Esophagus squamous epithelium (tissue), 5 donors: ENCODE results near the gene RRM2. TPM values are rescaled to one million over a fixed set of nuclear protein-coding genes. Genes with fewer than 3 reads are reported as not detected.

Experiments
- DNase-seq: peaks from one replicate; lab custom pipeline; 2025; lab: John Stamatoyannopoulos, UW
- H3K27ac ChIP-seq, 4 donors: fragments of 200-600 bp; sonication (generic); one replicate each; pipeline ENCODE4 v1.5.1; 2016 to 2019; ENCODE audit warnings: mild to moderate bottlenecking in 1 of 4
- H3K27me3 ChIP-seq, 4 donors: fragments of 200-600 bp; sonication (generic); 1 replicate in 3 of 4; 2 replicates in 1 of 4; pipeline versions ENCODE4 v1.5.1 to v1.6.0; 2017 to 2021; ENCODE audit warnings: antibody characterized with exemption in 1 of 4
- H3K36me3 ChIP-seq, 3 donors: fragments of 200-600 bp; sonication (generic); one replicate each; pipeline ENCODE4 v1.5.1; 2016 to 2019
- H3K4me1 ChIP-seq, 3 donors: fragments of 200-600 bp; sonication (generic); one replicate each; pipeline ENCODE4 v1.5.1; 2017 to 2019
- H3K4me3 ChIP-seq, 4 donors: fragments of 200-600 bp; sonication (generic); 1 replicate in 3 of 4; 2 replicates in 1 of 4; pipeline ENCODE4 v1.5.1; 2016 to 2019; ENCODE audit warnings: mild to moderate bottlenecking in 2 of 4, moderate library complexity in 1 of 4
- H3K9me3 ChIP-seq, 3 donors: fragments of 200-600 bp; sonication (generic); one replicate each; pipeline ENCODE4 v1.5.1; 2016 to 2019
- CTCF ChIP-seq, 6 experiments: fragments of 450-650 bp in 4 of 6; fragments of 200-600 bp in 2 of 6; sonication (generic) in 2 of 6; IDR thresholded peaks; one replicate each; pipeline ENCODE4 v1.5.1; 2016 to 2019; ENCODE audit warnings: antibody characterized with exemption in 6 of 6, mild to moderate bottlenecking in 4 of 6, moderate library complexity in 4 of 6
- POLR2A ChIP-seq, 4 donors: fragments of 450-650 bp; IDR thresholded peaks; one replicate each; pipeline ENCODE4 v1.6.1; 2017; ENCODE audit warnings: antibody characterized with exemption in 4 of 4, mild to moderate bottlenecking in 4 of 4, moderate library complexity in 3 of 4
- WGBS, 2 donors: methylation state at CpG; one replicate each; pipeline ENCODE4 v1.1.5; 2018; 5-methylcytosine and 5-hydroxymethylcytosine counted together
- intact Hi-C: fragments of 100-400 bp; cut with DNase I; formaldehyde crosslinking; loops from one replicate; pipeline ENCODE4 v1.15.0; 2022
- total RNA-seq, 4 donors: library from RNA; depleted of rRNA; stranded (reverse); fragments of >200 nt; gene quantifications; one replicate each; pipeline ENCODE4 v1.1.0, GENCODE V29; 2016
- donor health status: DM: yes; HTN: yes; CAD: no.

The RRM2 gene
- total RNA-seq, 4 donors from 2014 or later, result 16.2 to 65.1 (median 41.7) TPM

GRCh38 chr2:10163498-10164486 lies 41.3 kb downstream of the RRM2 start:
- Histone ChIP-seq H3K36me3 (no peaks in the 10 kb centered on the region), H3K4me1 (peaks cover 0 to 16% (median 0%) of the 10 kb centered on the region in 3 donors), H3K4me3 (no peak overlapping the region), H3K27ac (no peak overlapping the region), H3K27me3 (no peaks in the 10 kb centered on the region), H3K9me3 (no peaks in the 10 kb centered on the region)
- DNase-seq, result no peak
- intact Hi-C loops, result no loop called here
- 79 to 81% methylated on average over 13 to 14 of the region's 18 CpGs for WGBS, 2 donors
- no peak for TF ChIP-seq CTCF (IDR thresholded peaks at IDR 0.05)
- TF ChIP-seq POLR2A (IDR thresholded peaks at IDR 0.05), result no peak

DNA sequence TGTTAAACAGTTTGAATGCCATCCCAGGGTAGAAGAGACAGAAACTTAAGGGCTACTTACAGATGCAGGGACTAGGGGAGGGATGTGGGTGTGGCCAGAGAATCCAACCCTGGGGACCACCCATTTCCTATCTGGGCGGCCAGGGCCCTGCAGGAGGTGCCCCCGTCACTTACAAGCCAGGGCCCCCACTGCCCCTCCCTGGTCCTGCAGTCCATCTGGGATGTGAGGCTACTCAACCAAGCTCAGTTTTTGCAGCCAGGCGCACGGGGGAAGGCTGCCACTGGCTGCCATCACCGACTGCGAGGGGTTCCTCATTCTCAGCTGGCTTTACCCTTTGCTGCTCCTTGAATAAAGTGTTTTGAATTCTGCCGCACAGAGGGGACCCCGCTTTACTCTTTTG lies 42.1 kb downstream of the RRM2 start:
- H3K27ac ChIP-seq, result no peak overlapping the region
- H3K27me3 ChIP-seq, result no peaks in the 10 kb centered on the region
- no peak overlapping the region for H3K4me3 ChIP-seq
- peaks cover 0 to 18% (median 0%) of the 10 kb centered on the region in 3 donors for H3K4me1 ChIP-seq
- H3K9me3 ChIP-seq, result no peaks in the 10 kb centered on the region
- TF ChIP-seq CTCF (IDR thresholded peaks at IDR 0.05), result no peak
- TF ChIP-seq POLR2A (IDR thresholded peaks at IDR 0.05), result no peak
- WGBS, 2 donors, result 88 to 91% methylated on average over 7 to 8 of the region's 8 CpGs
- intact Hi-C loops, result no loop called here
- no peak for DNase-seq
- no peaks in the 10 kb centered on the region for H3K36me3 ChIP-seq

DNA sequence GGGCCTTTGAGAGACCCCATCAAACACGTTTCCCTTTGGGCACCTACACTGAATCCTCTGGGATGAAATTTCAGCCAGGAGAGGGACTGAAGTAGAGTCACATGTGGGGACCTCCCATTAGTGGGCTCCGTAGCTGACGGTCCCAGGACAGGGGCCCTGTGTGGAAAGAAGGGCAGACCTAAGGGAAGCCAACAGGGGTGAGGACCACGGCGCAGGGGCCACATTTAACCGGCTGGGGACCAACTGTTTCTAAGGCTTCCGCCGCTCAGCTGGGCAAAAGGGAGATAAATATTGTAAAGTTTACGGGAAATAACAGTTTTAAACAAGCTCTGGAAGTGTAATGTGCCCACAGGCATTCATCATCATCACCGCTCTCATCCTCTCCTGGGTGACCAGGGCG lies 42.7 kb downstream of the RRM2 start:
- 85 to 94% methylated on average over 10 to 11 of the region's 11 CpGs for WGBS, 2 donors
- intact Hi-C loops, result no loop called here
- H3K36me3 ChIP-seq, result no peaks in the 10 kb centered on the region
- no peaks in the 10 kb centered on the region for H3K27me3 ChIP-seq
- no peak for DNase-seq
- peaks cover 0 to 21% (median 0%) of the 10 kb centered on the region in 3 donors for H3K4me1 ChIP-seq
- H3K4me3 ChIP-seq, result no peak overlapping the region
- no peak overlapping the region for H3K27ac ChIP-seq
- TF ChIP-seq POLR2A (IDR thresholded peaks at IDR 0.05) (no peak), CTCF (IDR thresholded peaks at IDR 0.05) (no peak)
- no peaks in the 10 kb centered on the region for H3K9me3 ChIP-seq

- whole genome bisulfite sequencing, 2 donors, result 93 to 94% methylated on average over 6 to 12 of the region's 26 CpGs
- Histone ChIP-seq H3K36me3 (no peaks in the 10 kb centered on the region), H3K27me3 (no peaks in the 10 kb centered on the region), H3K9me3 (no peaks in the 10 kb centered on the region), H3K4me1 (peaks cover 0 to 21% (median 0%) of the 10 kb centered on the region in 3 donors), H3K27ac (no peak overlapping the region), H3K4me3 (no peak overlapping the region)
- no peak for TF ChIP-seq POLR2A (IDR thresholded peaks at IDR 0.05)
- TF ChIP-seq CTCF (IDR thresholded peaks at IDR 0.05), result no peak
- no peak for DNase-seq
- intact Hi-C loops, result no loop called here
Measured at GRCh38 chr2:10165861-10166675, 43.5 kb downstream of the RRM2 start.
